ENCODE results near the gene CALML3. TPM values are rescaled to one million over a fixed set of nuclear protein-coding genes. Genes with fewer than 3 reads are reported as not detected.

The CALML3 gene
- total RNA-seq, 1 experiment from 2014 or later, result not detected

GRCh38 chr10:5545426-5545777, 20.6 kb downstream of the CALML3 start:
- DNase-seq, result no peak
- H3K4me3 ChIP-seq (ENCODE audit: insufficient read depth, low read depth, low read length), result no peak overlapping the region
- H3K36me3 ChIP-seq (replicated peaks; ENCODE audit: control insufficient read depth, insufficient read depth, low read length), result no peaks in the 10 kb centered on the region
- H3K27me3 ChIP-seq (ENCODE audit: control insufficient read depth, insufficient read depth, low read length), result no peaks in the 10 kb centered on the region

GRCh38 chr10:5545778-5546710, 21.3 kb downstream of the CALML3 start:
- no peak overlapping the region for H3K4me3 ChIP-seq (ENCODE audit: insufficient read depth, low read depth, low read length)
- DNase-seq, result no peak
- no peaks in the 10 kb centered on the region for H3K36me3 ChIP-seq (replicated peaks; ENCODE audit: control insufficient read depth, insufficient read depth, low read length)
- no peaks in the 10 kb centered on the region for H3K27me3 ChIP-seq (ENCODE audit: control insufficient read depth, insufficient read depth, low read length)

DNA sequence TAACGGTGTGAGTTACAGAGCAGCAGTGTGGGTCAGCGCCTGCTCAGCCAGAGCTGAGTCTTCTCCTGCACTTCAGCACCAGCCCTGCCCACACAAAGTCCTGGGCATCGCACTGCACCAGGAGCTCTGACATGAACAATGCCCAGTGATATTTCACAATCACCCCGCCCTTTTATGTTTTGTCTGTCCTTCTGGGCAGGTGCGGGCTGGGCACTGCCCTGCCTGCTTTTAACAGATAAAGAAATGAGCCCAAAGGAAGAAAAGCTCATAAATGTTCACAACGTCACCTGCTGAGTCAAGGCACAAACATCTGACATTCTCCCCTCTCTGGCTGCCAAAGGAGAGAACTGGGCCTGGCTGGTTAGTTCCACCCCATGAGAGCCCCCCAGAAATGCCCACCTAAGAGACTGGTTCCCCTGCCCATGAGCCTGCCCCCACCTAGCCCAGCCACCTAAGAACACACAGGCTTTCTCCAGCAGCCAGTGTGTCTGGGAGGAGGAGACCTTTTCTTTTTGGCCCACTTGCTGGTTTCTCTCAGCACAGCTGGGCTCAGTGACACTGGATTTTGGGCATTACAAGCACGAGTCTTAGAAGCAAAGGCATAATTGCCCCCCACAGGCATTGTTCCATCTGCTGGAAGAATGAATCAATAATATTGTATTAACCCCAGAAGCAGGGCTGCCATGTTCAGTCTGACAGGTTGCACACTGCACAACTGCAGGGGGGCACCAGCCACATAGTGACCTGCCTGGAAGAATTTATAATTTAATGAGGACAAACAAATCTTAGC, 22.3 kb downstream of the CALML3 start:
- Histone ChIP-seq H3K27me3 (ENCODE audit: control insufficient read depth, insufficient read depth, low read length) (no peaks in the 10 kb centered on the region), H3K4me3 (ENCODE audit: insufficient read depth, low read depth, low read length) (no peak overlapping the region), H3K36me3 (replicated peaks; ENCODE audit: control insufficient read depth, insufficient read depth, low read length) (no peaks in the 10 kb centered on the region)
- DNase-seq, result no peak

GRCh38 chr10:5547681-5547930, 22.8 kb downstream of the CALML3 start:
- Histone ChIP-seq H3K36me3 (replicated peaks; ENCODE audit: control insufficient read depth, insufficient read depth, low read length) (no peaks in the 10 kb centered on the region), H3K4me3 (ENCODE audit: insufficient read depth, low read depth, low read length) (no peak overlapping the region), H3K27me3 (ENCODE audit: control insufficient read depth, insufficient read depth, low read length) (no peaks in the 10 kb centered on the region)
- DNase-seq, result no peak

DNA sequence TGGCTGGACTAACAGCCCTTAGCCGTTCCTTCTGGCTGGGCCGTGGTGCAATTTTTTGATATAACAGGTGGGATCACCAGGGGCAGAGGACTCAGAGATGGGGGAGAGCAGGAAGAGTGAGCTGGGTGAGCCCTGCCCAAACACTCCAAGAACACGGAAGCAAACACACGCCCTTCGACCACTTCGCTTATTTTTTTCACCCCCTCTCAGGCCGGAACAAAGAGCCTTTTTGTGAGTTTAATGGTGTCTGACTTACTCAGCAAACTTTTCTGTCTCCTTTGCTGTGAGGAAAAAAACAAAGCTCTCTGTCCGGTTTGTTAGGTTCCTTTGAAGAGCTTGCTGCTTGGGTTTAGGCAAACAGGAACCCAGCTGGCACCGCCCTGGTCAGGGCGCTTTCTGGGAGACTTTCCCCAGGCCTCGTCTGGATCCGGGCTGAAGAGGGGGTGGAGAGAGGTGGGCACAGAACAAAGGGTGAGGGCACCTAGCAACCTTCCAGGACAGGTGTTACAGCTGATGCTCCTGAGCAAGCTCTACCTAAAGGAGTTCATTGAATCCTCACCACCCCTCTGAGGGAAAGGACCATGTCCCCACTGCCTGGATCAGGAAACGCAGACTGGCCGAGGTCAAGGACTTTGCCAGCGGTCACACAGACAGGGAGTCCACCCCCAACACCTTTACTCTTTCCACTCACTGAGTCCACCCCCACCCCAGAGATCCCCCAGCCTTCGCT, 23.3 kb downstream of the CALML3 start:
- Histone ChIP-seq H3K36me3 (replicated peaks; ENCODE audit: control insufficient read depth, insufficient read depth, low read length) (no peaks in the 10 kb centered on the region), H3K27me3 (ENCODE audit: control insufficient read depth, insufficient read depth, low read length) (no peaks in the 10 kb centered on the region), H3K4me3 (ENCODE audit: insufficient read depth, low read depth, low read length) (no peak overlapping the region)
- no peak for DNase-seq

- H3K4me3 ChIP-seq (ENCODE audit: insufficient read depth, low read depth, low read length), result no peak overlapping the region
- DNase-seq, result no peak
- H3K36me3 ChIP-seq (replicated peaks; ENCODE audit: control insufficient read depth, insufficient read depth, low read length), result no peaks in the 10 kb centered on the region
- H3K27me3 ChIP-seq (ENCODE audit: control insufficient read depth, insufficient read depth, low read length), result no peaks in the 10 kb centered on the region
These were observed 24.9 kb downstream of the CALML3 start for GRCh38 chr10:5549462-5550249.

DNA sequence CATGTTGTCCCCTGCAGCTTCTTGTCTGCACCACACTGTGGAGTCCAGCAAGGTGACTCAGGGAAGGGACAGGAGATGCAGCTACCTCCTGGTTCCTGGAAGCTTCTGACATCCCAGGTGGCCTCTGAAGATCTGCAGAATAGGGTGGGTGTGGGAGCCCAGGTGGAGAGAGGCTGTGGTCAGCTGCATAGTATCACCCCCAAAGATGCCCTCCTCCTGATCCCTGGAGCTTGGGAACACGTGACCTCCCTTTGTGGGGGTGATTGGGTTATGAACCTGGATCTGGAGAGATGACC, 25.4 kb downstream of the CALML3 start:
- Histone ChIP-seq H3K27me3 (ENCODE audit: control insufficient read depth, insufficient read depth, low read length) (no peaks in the 10 kb centered on the region), H3K4me3 (ENCODE audit: insufficient read depth, low read depth, low read length) (no peak overlapping the region), H3K36me3 (replicated peaks; ENCODE audit: control insufficient read depth, insufficient read depth, low read length) (no peaks in the 10 kb centered on the region)
- no peak for DNase-seq

- DNase-seq, result no peak
- Histone ChIP-seq H3K4me3 (ENCODE audit: insufficient read depth, low read depth, low read length) (no peak overlapping the region), H3K27me3 (ENCODE audit: control insufficient read depth, insufficient read depth, low read length) (no peaks in the 10 kb centered on the region), H3K36me3 (replicated peaks; ENCODE audit: control insufficient read depth, insufficient read depth, low read length) (no peaks in the 10 kb centered on the region)
These were observed 26.1 kb downstream of the CALML3 start for GRCh38 chr10:5550621-5551530.

GRCh38 chr10:5551531-5552375, 27.0 kb downstream of the CALML3 start:
- no peak for DNase-seq
- Histone ChIP-seq H3K27me3 (ENCODE audit: control insufficient read depth, insufficient read depth, low read length) (no peaks in the 10 kb centered on the region), H3K36me3 (replicated peaks; ENCODE audit: control insufficient read depth, insufficient read depth, low read length) (no peaks in the 10 kb centered on the region), H3K4me3 (ENCODE audit: insufficient read depth, low read depth, low read length) (no peak overlapping the region)

- no peaks in the 10 kb centered on the region for H3K27me3 ChIP-seq (ENCODE audit: control insufficient read depth, insufficient read depth, low read length)
- H3K4me3 ChIP-seq (ENCODE audit: insufficient read depth, low read depth, low read length), result no peak overlapping the region
- no peak for DNase-seq
- H3K36me3 ChIP-seq (replicated peaks; ENCODE audit: control insufficient read depth, insufficient read depth, low read length), result no peaks in the 10 kb centered on the region
These were observed 27.9 kb downstream of the CALML3 start for GRCh38 chr10:5552376-5553321.

GRCh38 chr10:5553400-5554170, 28.8 kb downstream of the CALML3 start:
- Histone ChIP-seq H3K4me3 (ENCODE audit: insufficient read depth, low read depth, low read length) (no peak overlapping the region), H3K36me3 (replicated peaks; ENCODE audit: control insufficient read depth, insufficient read depth, low read length) (no peaks in the 10 kb centered on the region), H3K27me3 (ENCODE audit: control insufficient read depth, insufficient read depth, low read length) (no peaks in the 10 kb centered on the region)
- no peak for DNase-seq
